K562 (cell line): ENCODE measurements around the gene C17orf50. TPM values are rescaled to one million over a fixed set of nuclear protein-coding genes. Genes with fewer than 3 reads are reported as not detected.

Source experiments
- ARID2 ChIP-seq: fragments of 450-650 bp; IDR thresholded peaks from 2 replicates; pipeline ENCODE4 v1.6.1; 2017; ENCODE audit warnings: antibody characterized with exemption, mild to moderate bottlenecking
- ATF2 ChIP-seq: sonication (generic); formaldehyde crosslinking; IDR thresholded peaks from 2 replicates; pipeline ENCODE4 v1.8.1; 2022; ENCODE audit warnings: missing genetic modification reagents
- CAMTA2 ChIP-seq: fragments of 250-450 bp; sonication (Bioruptor Pico); conservative IDR thresholded peaks from 2 replicates; pipeline ENCODE4 v1.5.1; 2022
- E2F6 ChIP-seq, 2 experiments: IDR thresholded peaks; 2 replicates each; pipeline ENCODE4 v1.6.1; 2011; ENCODE audit warnings: borderline replicate concordance in 1 of 2, control low read depth in 1 of 2, low read depth in 1 of 2, low read length in 1 of 2, mild to moderate bottlenecking in 1 of 2, mixed read lengths in 1 of 2, moderate library complexity in 1 of 2; ENCODE audit not compliant: insufficient read depth in 1 of 2, insufficient read length in 1 of 2, poor library complexity in 1 of 2, severe bottlenecking in 1 of 2; ENCODE audit errors: extremely low read depth in 1 of 2
- FOSL1 ChIP-seq: fragments of 200-800 bp; sonication (Bioruptor generic); conservative IDR thresholded peaks from 2 replicates; pipeline ENCODE4 v1.6.1; 2016; ENCODE audit warnings: missing genetic modification characterization, missing compliant biosample characterization
- LEF1 ChIP-seq: fragments of 450-650 bp; IDR thresholded peaks from 2 replicates; pipeline ENCODE4 v1.6.1; 2016; ENCODE audit warnings: mild to moderate bottlenecking
- MXI1 ChIP-seq: IDR thresholded peaks from 2 replicates; pipeline ENCODE4 v1.6.1; 2011; ENCODE audit warnings: low read depth, mild to moderate bottlenecking, improper control_type of control experiment, low read length
- NBN ChIP-seq: fragments of 450-650 bp; IDR thresholded peaks from 2 replicates; pipeline ENCODE4 v1.6.1; 2016; ENCODE audit warnings: low read depth, mild to moderate bottlenecking
- RB1 ChIP-seq: fragments of 450-650 bp; IDR thresholded peaks from 2 replicates; pipeline ENCODE4 v1.6.1; 2017; ENCODE audit warnings: low read depth, mild to moderate bottlenecking
- TAL1 ChIP-seq: fragments of 450-650 bp; IDR thresholded peaks from 2 replicates; pipeline ENCODE4 v1.6.1; 2016; ENCODE audit warnings: mild to moderate bottlenecking
- polyA plus RNA-seq, 8 experiments: library from polyadenylated mRNA; depleted of rRNA in 4 of 8; stranded (reverse) in 5 of 8; unstranded in 3 of 8; fragments of >200 nt; fragmentation: Nextera tagmentation in 2 of 8; fragmentation: Illumina TruSeq in 1 of 8; extraction: Ambion mirVana in 2 of 8; extraction: Trizol in 1 of 8; gene quantifications; 2 replicates each; pipeline versions ENCODE4 v1.2.1 to v1.2.3, GENCODE V29; 2011 to 2014; ENCODE audit warnings: inconsistent platforms in 1 of 8, missing spikeins in 1 of 8
- total RNA-seq, 7 experiments: library from RNA; depleted of rRNA in 6 of 7; stranded (reverse); fragments of >200 nt in 6 of 7; fragmentation: Illumina TruSeq in 2 of 7; extraction: Trizol in 2 of 7; gene quantifications; 2 replicates each; pipeline versions ENCODE4 v1.2.1 to v1.2.3, GENCODE V29; 2011 to 2021; ENCODE audit warnings: low replicate concordance in 1 of 7
- TF ChIP-seq, protein P1 (sequence below): sonication (generic); formaldehyde crosslinking; IDR thresholded peaks from 2 replicates; pipeline ENCODE4 v1.8.1; 2023; ENCODE audit warnings: missing genetic modification reagents, mild to moderate bottlenecking, borderline replicate concordance
- TF ChIP-seq, protein P2 (sequence below): fragments of 450-650 bp; conservative IDR thresholded peaks from 2 replicates; pipeline ENCODE4 v1.6.1; 2016; ENCODE audit warnings: missing genetic modification characterization, low read depth, mild to moderate bottlenecking, control low read depth, missing compliant biosample characterization
- TF ChIP-seq, protein P3 (sequence below): fragments of 250-450 bp; sonication (Bioruptor Pico); IDR thresholded peaks from 2 replicates; pipeline ENCODE4 v1.4.0; 2020; ENCODE audit warnings: borderline replicate concordance

Gene C17orf50
- total and polyA plus RNA-seq, 9 of the 15 experiments (the other 6 are each of a cell fraction or from before 2014, with no cell fraction given) = not detected

DNA sequence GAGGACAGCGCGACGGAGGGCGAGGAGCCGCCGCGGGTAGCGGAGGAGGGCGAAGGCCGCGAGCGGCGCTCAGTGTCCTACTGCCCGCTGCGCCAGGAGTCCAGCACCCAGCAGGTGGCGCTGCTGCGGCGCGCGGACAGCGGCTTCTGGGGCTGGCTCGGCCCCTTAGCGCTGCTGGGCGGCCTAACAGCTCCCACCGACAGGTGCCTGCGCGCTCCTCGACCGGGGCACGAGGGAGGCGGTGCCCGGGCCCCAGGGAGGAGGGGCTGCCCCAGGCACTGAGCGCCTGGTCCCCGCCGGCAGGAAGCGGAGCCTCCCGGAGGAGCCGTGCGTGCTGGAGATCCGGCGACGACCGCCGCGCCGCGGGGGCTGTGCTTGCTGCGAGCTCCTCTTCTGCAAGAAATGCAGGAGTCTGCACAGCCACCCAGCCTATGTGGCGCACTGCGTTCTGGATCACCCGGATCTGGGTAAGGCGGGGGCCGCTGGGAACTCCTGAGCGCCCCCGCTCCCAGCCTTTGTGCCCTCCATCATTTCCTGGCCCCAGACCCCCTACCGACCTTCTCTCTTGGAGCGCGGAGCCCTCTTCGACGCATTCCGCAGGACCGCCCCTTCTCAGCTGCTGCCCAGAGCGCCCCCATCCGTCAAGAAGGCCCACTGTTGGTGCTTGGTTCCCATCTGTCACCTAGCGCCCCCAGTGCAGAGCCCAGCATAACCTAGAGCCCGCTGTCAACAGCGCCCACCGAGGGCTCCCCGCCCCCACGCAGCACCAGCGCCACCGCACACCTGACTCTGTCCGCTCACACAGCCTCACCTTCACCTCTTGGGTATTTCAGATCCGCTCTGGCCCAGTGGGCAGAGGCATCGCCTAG lies 3.7 kb downstream of the C17orf50 start (continued):
- TF ChIP-seq FOSL1 = no peak
- TF ChIP-seq CAMTA2 (CRISPR knock-in tag) = no peak
- TF ChIP-seq, protein P1, sequence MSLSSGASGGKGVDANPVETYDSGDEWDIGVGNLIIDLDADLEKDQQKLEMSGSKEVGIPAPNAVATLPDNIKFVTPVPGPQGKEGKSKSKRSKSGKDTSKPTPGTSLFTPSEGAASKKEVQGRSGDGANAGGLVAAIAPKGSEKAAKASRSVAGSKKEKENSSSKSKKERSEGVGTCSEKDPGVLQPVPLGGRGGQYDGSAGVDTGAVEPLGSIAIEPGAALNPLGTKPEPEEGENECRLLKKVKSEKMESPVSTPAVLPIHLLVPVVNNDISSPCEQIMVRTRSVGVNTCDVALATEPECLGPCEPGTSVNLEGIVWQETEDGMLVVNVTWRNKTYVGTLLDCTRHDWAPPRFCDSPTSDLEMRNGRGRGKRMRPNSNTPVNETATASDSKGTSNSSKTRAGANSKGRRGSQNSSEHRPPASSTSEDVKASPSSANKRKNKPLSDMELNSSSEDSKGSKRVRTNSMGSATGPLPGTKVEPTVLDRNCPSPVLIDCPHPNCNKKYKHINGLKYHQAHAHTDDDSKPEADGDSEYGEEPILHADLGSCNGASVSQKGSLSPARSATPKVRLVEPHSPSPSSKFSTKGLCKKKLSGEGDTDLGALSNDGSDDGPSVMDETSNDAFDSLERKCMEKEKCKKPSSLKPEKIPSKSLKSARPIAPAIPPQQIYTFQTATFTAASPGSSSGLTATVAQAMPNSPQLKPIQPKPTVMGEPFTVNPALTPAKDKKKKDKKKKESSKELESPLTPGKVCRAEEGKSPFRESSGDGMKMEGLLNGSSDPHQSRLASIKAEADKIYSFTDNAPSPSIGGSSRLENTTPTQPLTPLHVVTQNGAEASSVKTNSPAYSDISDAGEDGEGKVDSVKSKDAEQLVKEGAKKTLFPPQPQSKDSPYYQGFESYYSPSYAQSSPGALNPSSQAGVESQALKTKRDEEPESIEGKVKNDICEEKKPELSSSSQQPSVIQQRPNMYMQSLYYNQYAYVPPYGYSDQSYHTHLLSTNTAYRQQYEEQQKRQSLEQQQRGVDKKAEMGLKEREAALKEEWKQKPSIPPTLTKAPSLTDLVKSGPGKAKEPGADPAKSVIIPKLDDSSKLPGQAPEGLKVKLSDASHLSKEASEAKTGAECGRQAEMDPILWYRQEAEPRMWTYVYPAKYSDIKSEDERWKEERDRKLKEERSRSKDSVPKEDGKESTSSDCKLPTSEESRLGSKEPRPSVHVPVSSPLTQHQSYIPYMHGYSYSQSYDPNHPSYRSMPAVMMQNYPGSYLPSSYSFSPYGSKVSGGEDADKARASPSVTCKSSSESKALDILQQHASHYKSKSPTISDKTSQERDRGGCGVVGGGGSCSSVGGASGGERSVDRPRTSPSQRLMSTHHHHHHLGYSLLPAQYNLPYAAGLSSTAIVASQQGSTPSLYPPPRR (CRISPR knock-in tag) = no peak; the same call in 1 of the 2 replicates
- TF ChIP-seq TAL1 = no peak
- TF ChIP-seq RB1 = peak; percentile 93
- TF ChIP-seq ARID2 = no peak
- TF ChIP-seq MXI1 = no peak
- TF ChIP-seq NBN = no peak
- peak; percentile 79 to 90 for TF ChIP-seq E2F6 (IDR thresholded peaks at IDR 0.05; ENCODE audit: borderline replicate concordance in 1 of 2, extremely low read depth in 1 of 2, insufficient read depth in 1 of 2, insufficient read length in 1 of 2, low read depth in 1 of 2, low read length in 1 of 2, poor library complexity in 1 of 2, severe bottlenecking in 1 of 2)
- TF ChIP-seq LEF1 = no peak
- no peak for TF ChIP-seq ATF2 (CRISPR knock-in tag)
- TF ChIP-seq, protein P2, sequence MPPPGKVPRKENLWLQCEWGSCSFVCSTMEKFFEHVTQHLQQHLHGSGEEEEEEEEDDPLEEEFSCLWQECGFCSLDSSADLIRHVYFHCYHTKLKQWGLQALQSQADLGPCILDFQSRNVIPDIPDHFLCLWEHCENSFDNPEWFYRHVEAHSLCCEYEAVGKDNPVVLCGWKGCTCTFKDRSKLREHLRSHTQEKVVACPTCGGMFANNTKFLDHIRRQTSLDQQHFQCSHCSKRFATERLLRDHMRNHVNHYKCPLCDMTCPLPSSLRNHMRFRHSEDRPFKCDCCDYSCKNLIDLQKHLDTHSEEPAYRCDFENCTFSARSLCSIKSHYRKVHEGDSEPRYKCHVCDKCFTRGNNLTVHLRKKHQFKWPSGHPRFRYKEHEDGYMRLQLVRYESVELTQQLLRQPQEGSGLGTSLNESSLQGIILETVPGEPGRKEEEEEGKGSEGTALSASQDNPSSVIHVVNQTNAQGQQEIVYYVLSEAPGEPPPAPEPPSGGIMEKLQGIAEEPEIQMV = no peak
- TF ChIP-seq, protein P3, sequence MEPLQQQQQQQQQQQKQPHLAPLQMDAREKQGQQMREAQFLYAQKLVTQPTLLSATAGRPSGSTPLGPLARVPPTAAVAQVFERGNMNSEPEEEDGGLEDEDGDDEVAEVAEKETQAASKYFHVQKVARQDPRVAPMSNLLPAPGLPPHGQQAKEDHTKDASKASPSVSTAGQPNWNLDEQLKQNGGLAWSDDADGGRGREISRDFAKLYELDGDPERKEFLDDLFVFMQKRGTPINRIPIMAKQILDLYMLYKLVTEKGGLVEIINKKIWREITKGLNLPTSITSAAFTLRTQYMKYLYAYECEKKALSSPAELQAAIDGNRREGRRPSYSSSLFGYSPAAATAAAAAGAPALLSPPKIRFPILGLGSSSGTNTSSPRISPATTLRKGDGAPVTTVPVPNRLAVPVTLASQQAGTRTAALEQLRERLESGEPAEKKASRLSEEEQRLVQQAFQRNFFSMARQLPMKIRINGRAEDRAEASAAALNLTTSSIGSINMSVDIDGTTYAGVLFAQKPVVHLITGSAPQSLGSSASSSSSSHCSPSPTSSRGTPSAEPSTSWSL = no peak
